ENCODE results near the gene SORCS3. TPM values are rescaled to one million over a fixed set of nuclear protein-coding genes. Genes with fewer than 3 reads are reported as not detected.

SORCS3 gene
- total and polyA plus RNA-seq, 7 experiments from 2014 or later = 0.41 to 4.6 (median 0.61) TPM; not detected in 1

DNA sequence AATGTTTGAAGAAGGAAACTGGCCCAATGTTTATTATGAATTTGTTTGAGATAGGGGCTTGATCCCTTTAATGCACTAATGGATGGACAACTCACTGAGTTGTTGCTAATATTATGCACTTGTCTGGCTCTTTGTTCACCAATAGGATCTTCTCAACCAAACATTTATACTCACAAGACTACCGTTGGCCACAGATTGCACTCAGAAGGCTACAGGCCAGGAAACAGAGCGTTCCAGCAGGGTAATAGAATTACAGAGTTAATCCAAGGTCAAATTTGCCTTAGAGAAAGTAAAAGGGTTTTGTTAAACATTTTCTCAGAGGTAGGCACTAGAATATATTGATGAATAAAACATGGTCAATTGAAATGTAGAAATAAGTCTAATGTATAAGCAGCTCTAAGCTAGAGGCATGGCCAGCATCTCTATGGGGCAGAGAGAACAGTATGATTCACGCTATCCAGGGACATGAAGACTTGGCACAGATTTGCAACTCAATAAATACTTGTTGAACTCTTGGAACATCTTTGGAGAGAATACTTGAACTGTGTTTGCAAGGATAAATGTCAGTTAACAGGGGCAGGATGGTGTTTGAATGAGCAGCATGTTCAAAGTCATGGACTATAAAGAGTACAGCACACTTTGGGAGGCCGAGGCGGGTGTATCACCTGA lies 606.9 kb downstream of the SORCS3 start:
- Histone ChIP-seq H3K4me3 (ENCODE audit: low read length) (no peak overlapping the region), H3K4me1 (ENCODE audit: control insufficient read depth in 2 of 2, insufficient read depth in 2 of 2, low read length in 2 of 2) (no peaks in the 10 kb centered on the region), H3K9me3 (ENCODE audit: control insufficient read depth in 2 of 3, low read length in 3 of 3) (no peaks in the 10 kb centered on the region), H3K27ac (ENCODE audit: low read depth, low read length) (no peak overlapping the region), H3K27me3 (ENCODE audit: control insufficient read depth in 2 of 2, insufficient read depth in 2 of 2, low read length in 2 of 2) (no peaks in the 10 kb centered on the region), H3K36me3 (ENCODE audit: control insufficient read depth in 2 of 3, insufficient read depth in 3 of 3, low read length in 3 of 3) (no peaks in the 10 kb centered on the region)
- Mint-ChIP-seq H3K27me3 (no peaks in the 10 kb centered on the region), H3K4me1 (peaks cover 0 to 1% (median 0%) of the 10 kb centered on the region in 7 donors), H3K27ac (no peak overlapping the region), H3K4me3 (no peak overlapping the region), H3K36me3 (peaks cover 0 to 45% (median 30%) of the 10 kb centered on the region in 5 donors), H3K9me3 (peaks cover 0 to 6% (median 0%) of the 10 kb centered on the region in 11 donors)
- ChIA-PET POLR2A (no interaction called here), CTCF (no interaction called here)
- no peak for DNase-seq
- no peak for ATAC-seq
- intact Hi-C loops (cut with micrococcal nuclease) = no loop called here

- Mint-ChIP-seq H3K4me1 (peaks cover 0 to 1% (median 0%) of the 10 kb centered on the region in 7 donors), H3K27ac (no peak overlapping the region), H3K36me3 (peaks cover 0 to 25% (median 15%) of the 10 kb centered on the region in 5 donors), H3K4me3 (no peak overlapping the region), H3K9me3 (peaks cover 0 to 6% (median 2%) of the 10 kb centered on the region in 11 donors), H3K27me3 (no peaks in the 10 kb centered on the region)
- CTCF ChIA-PET = no interaction called here
- H3K4me3 ChIP-seq (ENCODE audit: low read length) = no peak overlapping the region
- H3K27me3 ChIP-seq (ENCODE audit: control insufficient read depth in 2 of 2, insufficient read depth in 2 of 2, low read length in 2 of 2) = no peaks in the 10 kb centered on the region
- DNase-seq (no peak), ATAC-seq (no peak)
- intact Hi-C loops (cut with micrococcal nuclease) = no loop called here
- no peaks in the 10 kb centered on the region for H3K36me3 ChIP-seq (ENCODE audit: control insufficient read depth in 2 of 3, insufficient read depth in 3 of 3, low read length in 3 of 3)
- H3K27ac ChIP-seq (ENCODE audit: low read depth, low read length) = no peak overlapping the region
- no peaks in the 10 kb centered on the region for H3K9me3 ChIP-seq (ENCODE audit: control insufficient read depth in 2 of 3, low read length in 3 of 3)
- H3K4me1 ChIP-seq (ENCODE audit: control insufficient read depth in 2 of 2, insufficient read depth in 2 of 2, low read length in 2 of 2) = no peaks in the 10 kb centered on the region
- POLR2A ChIA-PET = no interaction called here
Observed at GRCh38 chr10:105252911-105253310, 611.8 kb downstream of the SORCS3 start.

GRCh38 chr10:105253515-105254212 lies 612.6 kb downstream of the SORCS3 start:
- Mint-ChIP-seq H3K36me3 (peaks cover 0 to 21% (median 11%) of the 10 kb centered on the region in 5 donors), H3K4me1 (peaks cover 0 to 1% (median 0%) of the 10 kb centered on the region in 7 donors), H3K27ac (no peak overlapping the region), H3K4me3 (no peak overlapping the region), H3K9me3 (peaks cover 0 to 6% (median 2%) of the 10 kb centered on the region in 11 donors), H3K27me3 (no peaks in the 10 kb centered on the region)
- no peaks in the 10 kb centered on the region for H3K4me1 ChIP-seq (ENCODE audit: control insufficient read depth in 2 of 2, insufficient read depth in 2 of 2, low read length in 2 of 2)
- no peak overlapping the region for H3K4me3 ChIP-seq (ENCODE audit: low read length)
- ChIA-PET CTCF (no interaction called here), POLR2A (no interaction called here)
- H3K9me3 ChIP-seq (ENCODE audit: control insufficient read depth in 2 of 3, low read length in 3 of 3) = no peaks in the 10 kb centered on the region
- no peak for DNase-seq
- intact Hi-C loops (cut with micrococcal nuclease) = no loop called here
- ATAC-seq = no peak
- no peak overlapping the region for H3K27ac ChIP-seq (ENCODE audit: low read depth, low read length)
- H3K36me3 ChIP-seq (ENCODE audit: control insufficient read depth in 2 of 3, insufficient read depth in 3 of 3, low read length in 3 of 3) = no peaks in the 10 kb centered on the region
- no peaks in the 10 kb centered on the region for H3K27me3 ChIP-seq (ENCODE audit: control insufficient read depth in 2 of 2, insufficient read depth in 2 of 2, low read length in 2 of 2)

GRCh38 chr10:105258036-105258673 lies 617.1 kb downstream of the SORCS3 start:
- H3K4me1 Mint-ChIP-seq = no peaks in the 10 kb centered on the region
- no peak for ATAC-seq
- no peaks in the 10 kb centered on the region for H3K36me3 ChIP-seq (ENCODE audit: control insufficient read depth in 2 of 3, insufficient read depth in 3 of 3, low read length in 3 of 3)
- no peak for DNase-seq
- intact Hi-C loops (cut with micrococcal nuclease) = no loop called here
- H3K27ac ChIP-seq (ENCODE audit: low read depth, low read length) = no peak overlapping the region
- H3K4me3 ChIP-seq (ENCODE audit: low read length) = no peak overlapping the region
- H3K9me3 ChIP-seq (ENCODE audit: control insufficient read depth in 2 of 3, low read length in 3 of 3) = no peaks in the 10 kb centered on the region
- no peaks in the 10 kb centered on the region for H3K4me1 ChIP-seq (ENCODE audit: control insufficient read depth in 2 of 2, insufficient read depth in 2 of 2, low read length in 2 of 2)
- peaks cover 0 to 23% (median 7%) of the 10 kb centered on the region in 5 donors for H3K36me3 Mint-ChIP-seq
- no peak overlapping the region for H3K4me3 Mint-ChIP-seq
- no peaks in the 10 kb centered on the region for H3K27me3 ChIP-seq (ENCODE audit: control insufficient read depth in 2 of 2, insufficient read depth in 2 of 2, low read length in 2 of 2)
- CTCF ChIA-PET = no interaction called here
- no peaks in the 10 kb centered on the region for H3K27me3 Mint-ChIP-seq
- POLR2A ChIA-PET = no interaction called here
- peaks cover 0 to 2% (median 0%) of the 10 kb centered on the region in 11 donors for H3K9me3 Mint-ChIP-seq
- no peak overlapping the region for H3K27ac Mint-ChIP-seq

- Mint-ChIP-seq H3K27ac (no peak overlapping the region), H3K9me3 (peaks cover 0 to 2% (median 0%) of the 10 kb centered on the region in 11 donors), H3K4me1 (no peaks in the 10 kb centered on the region), H3K4me3 (no peak overlapping the region), H3K27me3 (no peaks in the 10 kb centered on the region), H3K36me3 (peaks cover 0 to 23% (median 7%) of the 10 kb centered on the region in 5 donors)
- no peaks in the 10 kb centered on the region for H3K4me1 ChIP-seq (ENCODE audit: control insufficient read depth in 2 of 2, insufficient read depth in 2 of 2, low read length in 2 of 2)
- H3K36me3 ChIP-seq (ENCODE audit: control insufficient read depth in 2 of 3, insufficient read depth in 3 of 3, low read length in 3 of 3) = no peaks in the 10 kb centered on the region
- H3K27me3 ChIP-seq (ENCODE audit: control insufficient read depth in 2 of 2, insufficient read depth in 2 of 2, low read length in 2 of 2) = no peaks in the 10 kb centered on the region
- ChIA-PET CTCF (no interaction called here), POLR2A (no interaction called here)
- intact Hi-C loops (cut with micrococcal nuclease) = no loop called here
- ATAC-seq (no peak), DNase-seq (no peak)
- H3K9me3 ChIP-seq (ENCODE audit: control insufficient read depth in 2 of 3, low read length in 3 of 3) = no peaks in the 10 kb centered on the region
- no peak overlapping the region for H3K4me3 ChIP-seq (ENCODE audit: low read length)
- H3K27ac ChIP-seq (ENCODE audit: low read depth, low read length) = no peak overlapping the region
Observed at GRCh38 chr10:105258674-105259065, 617.6 kb downstream of the SORCS3 start.

DNA sequence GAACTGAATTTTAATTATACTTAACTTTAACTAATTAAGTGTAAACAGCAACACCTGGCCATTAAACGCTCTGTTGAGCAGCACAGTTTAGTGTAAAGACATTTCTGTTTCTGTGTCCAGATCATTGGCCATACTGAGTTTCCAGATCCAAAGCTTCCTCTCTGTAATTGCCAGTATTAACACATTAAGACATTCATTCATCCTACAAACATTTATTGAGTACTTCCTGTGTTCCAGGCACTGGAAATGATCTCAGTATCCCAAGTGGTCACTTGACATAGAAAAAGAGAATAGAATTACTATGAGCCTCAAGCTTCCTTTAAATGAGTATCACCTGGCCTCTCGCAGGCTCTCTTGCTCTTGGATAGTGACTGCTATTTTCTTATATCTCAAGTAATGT lies 618.1 kb downstream of the SORCS3 start:
- no peaks in the 10 kb centered on the region for H3K27me3 Mint-ChIP-seq
- ChIA-PET CTCF (no interaction called here), POLR2A (no interaction called here)
- Histone ChIP-seq H3K27me3 (ENCODE audit: control insufficient read depth in 2 of 2, insufficient read depth in 2 of 2, low read length in 2 of 2) (no peaks in the 10 kb centered on the region), H3K9me3 (ENCODE audit: control insufficient read depth in 2 of 3, low read length in 3 of 3) (no peaks in the 10 kb centered on the region), H3K36me3 (ENCODE audit: control insufficient read depth in 2 of 3, insufficient read depth in 3 of 3, low read length in 3 of 3) (no peaks in the 10 kb centered on the region), H3K27ac (ENCODE audit: low read depth, low read length) (no peak overlapping the region), H3K4me1 (ENCODE audit: control insufficient read depth in 2 of 2, insufficient read depth in 2 of 2, low read length in 2 of 2) (no peaks in the 10 kb centered on the region), H3K4me3 (ENCODE audit: low read length) (no peak overlapping the region)
- ATAC-seq (no peak), DNase-seq (no peak)
- no peaks in the 10 kb centered on the region for H3K4me1 Mint-ChIP-seq
- no peak overlapping the region for H3K4me3 Mint-ChIP-seq
- H3K27ac Mint-ChIP-seq = no peak overlapping the region
- intact Hi-C loops (cut with micrococcal nuclease) = no loop called here
- H3K36me3 Mint-ChIP-seq = peaks cover 0 to 20% (median 7%) of the 10 kb centered on the region in 5 donors
- H3K9me3 Mint-ChIP-seq = peaks cover 0 to 2% (median 0%) of the 10 kb centered on the region in 11 donors
